SK-N-DZ (cell line): ENCODE measurements around the gene CCDC57.

Experiments
- DNase-seq: peaks from one replicate; pipeline ENCODE4 v3.0.0-alpha.2; 2015; ENCODE audit warnings: low spot score

CCDC57 gene

GRCh38 chr17:82107341-82107860 lies 105.2 kb downstream of the CCDC57 start:
- no peak for DNase-seq

GRCh38 chr17:82106688-82107305 lies 105.8 kb downstream of the CCDC57 start:
- DNase-seq = no peak

GRCh38 chr17:82105882-82106687 lies 106.6 kb downstream of the CCDC57 start:
- DNase-seq = peak; percentile 85

DNA sequence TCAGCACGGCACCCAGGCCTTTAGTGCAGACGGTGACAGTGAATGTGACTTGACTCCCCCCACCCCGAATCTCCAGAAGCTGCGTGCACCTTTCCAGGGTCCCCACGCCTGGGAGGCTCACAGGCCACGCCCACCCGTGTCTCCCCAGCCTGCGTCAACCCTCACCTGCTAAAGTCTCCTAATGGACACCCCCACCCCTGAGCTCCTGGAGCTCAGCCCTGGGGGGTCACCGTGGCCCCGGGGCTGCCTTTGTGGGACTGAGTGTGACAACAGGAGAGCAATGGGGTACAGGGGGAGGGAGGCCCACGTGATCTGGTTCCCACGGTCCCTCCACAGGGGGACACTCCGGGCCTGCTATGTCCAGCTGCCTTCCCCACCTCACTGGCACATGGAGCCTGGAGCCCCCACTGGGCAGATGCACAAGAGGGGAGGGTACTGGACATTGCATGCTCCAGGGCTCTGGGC lies 107.2 kb downstream of the CCDC57 start:
- no peak for DNase-seq

DNA sequence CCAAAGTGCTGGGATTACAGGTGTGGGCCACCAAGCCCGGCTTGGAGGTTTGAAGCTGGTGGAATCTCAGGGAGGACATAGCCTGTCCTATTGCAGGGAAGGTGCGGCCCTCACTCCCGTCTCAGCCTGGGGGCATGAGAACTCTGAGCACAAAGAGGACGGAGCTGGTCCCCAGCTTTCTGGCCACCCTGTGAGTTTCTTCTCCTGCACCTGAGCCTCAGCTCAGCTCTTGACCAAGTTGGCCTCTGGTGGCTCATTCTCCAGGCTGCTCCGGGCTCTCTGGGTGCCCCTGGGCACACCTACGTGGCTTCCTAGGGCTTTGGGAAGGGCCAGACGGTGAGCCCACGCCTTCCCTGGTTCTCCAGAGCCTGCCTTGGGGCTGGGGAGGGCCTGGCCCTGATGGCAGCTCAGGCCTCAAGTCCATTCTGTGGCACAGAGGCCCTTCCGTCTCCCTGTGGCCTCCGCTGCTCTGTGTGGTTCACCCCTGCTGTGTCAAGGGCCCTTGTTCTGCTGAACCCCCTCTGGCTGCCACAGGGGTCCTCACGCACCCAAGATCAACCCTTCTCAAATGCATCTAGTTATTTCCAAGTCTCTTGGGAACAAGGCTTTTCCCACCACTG lies 107.7 kb downstream of the CCDC57 start:
- no peak for DNase-seq

GRCh38 chr17:82103553-82104451 lies 108.8 kb downstream of the CCDC57 start:
- DNase-seq = peak; percentile 70

GRCh38 chr17:82101767-82102679 lies 110.6 kb downstream of the CCDC57 start:
- DNase-seq = no peak

DNA sequence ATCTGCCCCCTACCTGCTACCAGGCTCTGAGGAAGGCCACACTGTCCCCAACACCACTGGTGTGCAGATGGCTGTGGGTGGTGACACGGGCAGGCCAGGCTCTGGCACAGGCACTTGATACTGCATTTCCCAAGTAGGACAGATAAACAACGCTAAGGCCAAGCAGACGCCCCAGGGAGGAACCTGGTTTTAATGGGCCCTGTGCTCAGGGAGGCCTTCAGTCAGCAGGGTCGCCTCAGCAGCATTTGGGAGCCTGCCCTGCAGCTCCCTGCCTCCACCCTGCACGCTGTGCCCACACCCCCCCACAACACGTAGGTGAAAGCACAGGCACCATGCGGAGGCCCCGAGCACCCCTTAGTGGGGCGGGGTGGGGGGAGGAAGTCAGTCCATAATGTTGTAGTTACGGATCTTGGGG lies 111.3 kb downstream of the CCDC57 start:
- DNase-seq = no peak

- no peak for DNase-seq
These were observed 111.9 kb downstream of the CCDC57 start for GRCh38 chr17:82100502-82101298.

GRCh38 chr17:82098939-82099763 lies 113.5 kb downstream of the CCDC57 start:
- DNase-seq = no peak

DNA sequence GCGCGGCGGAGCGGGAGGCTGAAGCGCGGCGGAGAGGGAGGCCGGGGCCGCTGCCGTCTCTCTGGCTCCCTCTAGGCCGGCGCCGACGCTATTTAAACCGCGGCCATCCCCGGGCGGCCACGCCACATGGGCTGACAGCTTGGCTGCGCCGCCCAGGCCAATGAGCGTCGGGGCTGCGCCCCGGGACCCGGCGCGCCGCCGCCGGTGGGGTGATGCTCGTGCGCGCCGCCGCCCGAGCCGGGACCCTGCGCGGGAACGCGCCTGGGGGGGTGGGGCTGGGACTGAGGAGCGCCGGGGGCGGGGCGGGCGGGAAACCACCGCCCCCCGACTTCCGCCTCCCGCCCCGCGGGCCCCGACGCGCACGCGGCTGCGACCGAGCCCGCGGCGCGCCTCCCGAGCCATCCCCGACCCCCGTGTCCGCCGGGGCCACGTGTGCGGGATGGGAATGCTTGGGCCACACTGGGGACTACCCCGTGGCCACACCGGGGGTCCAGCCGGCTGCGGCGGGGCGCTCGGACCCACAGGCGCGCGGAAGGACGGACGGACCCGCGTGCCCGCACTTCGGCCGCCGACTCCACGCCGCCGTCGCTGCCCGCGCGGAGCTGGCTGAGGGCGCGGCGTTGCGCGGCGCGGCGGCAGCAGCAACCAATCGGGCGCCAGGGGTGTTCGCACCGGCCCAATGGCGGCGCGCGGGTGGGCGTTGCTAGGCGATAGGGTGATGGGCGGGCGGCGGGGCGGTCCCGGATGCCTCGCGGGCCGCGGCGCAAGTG lies 114.3 kb downstream of the CCDC57 start, which contains the start of gene FASN:
Gene FASN, minus strand, starts transcription at position 68 of the 770 bp plus-strand sequence. CDS start 1,791 bp downstream, outside the sequence.
- DNase-seq = peak; percentile 95

- DNase-seq = no peak
These were observed 114.8 kb downstream of the CCDC57 start for GRCh38 chr17:82097919-82098168.

- DNase-seq = peak; percentile 52
These were observed 115.3 kb downstream of the CCDC57 start for GRCh38 chr17:82097184-82097918.

- no peak for DNase-seq
These were observed 115.9 kb downstream of the CCDC57 start for GRCh38 chr17:82096709-82097183.

DNA sequence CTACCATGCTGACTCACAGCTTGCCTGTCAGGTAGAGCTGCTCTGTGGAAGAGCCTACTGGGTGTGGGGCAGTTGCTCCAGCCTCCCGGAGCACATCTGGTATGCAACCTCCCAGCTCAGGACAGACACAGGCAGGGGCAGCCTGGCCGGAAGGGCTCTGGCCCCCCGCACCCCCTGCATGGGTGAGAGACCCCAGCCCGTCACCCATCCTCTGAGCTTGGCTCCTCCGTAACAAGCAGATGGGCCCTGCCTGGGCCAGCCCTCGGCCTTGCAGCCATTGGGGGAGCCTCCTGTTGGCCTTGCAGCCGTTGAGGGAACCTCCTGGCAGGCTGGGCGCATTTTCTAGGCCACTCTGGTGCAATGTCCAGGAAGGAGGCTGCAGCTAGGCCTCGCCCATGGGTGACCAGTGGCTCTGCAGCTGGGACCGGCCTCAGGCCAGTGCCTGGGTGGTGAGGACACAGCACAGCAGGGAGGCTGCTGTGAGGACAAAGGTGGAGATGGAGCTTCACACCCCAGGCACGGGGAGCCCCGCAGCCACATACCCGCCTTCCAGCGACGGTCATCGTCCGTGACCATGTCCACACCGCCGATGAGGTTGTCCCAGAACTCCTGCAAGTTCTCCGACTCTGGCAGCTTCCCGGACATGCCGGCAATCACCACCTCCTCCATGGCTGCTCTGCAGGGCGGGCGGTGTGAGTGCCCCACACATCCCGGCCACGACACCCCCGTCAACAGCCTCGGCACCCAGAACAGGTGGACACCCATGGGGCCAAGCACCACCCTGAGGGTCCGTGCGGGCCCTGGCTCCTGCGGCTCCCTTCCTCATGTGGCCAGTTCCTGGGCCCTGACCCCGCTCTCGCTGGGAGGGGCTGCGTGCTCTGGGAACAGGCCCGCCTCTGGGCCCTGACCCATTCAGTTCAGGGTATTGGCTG lies 116.6 kb downstream of the CCDC57 start:
- DNase-seq = no peak
